Activated naive CD4-positive, alpha-beta T cell (primary cell): Measurements from ENCODE around the gene KLRB1.
"Not testable (repeated sequence)": the region's sequence is repeated elsewhere in the genome, so short reads cannot be mapped to it uniquely, and the experiment has no call there.

ENCODE experiments used
- DNase-seq, 4 experiments: peaks; one replicate each; lab custom pipeline; 2025; lab: John Stamatoyannopoulos, UW

KLRB1 gene

GRCh38 chr12:9607716-9608115 is at the start of gene KLRB1:
KLRB1 (minus strand) TSS chr12:9607916; CDS start chr12:9607839, 77 bp downstream.
- DNase-seq: no peak

GRCh38 chr12:9651265-9651729 is 43.6 kb upstream of the KLRB1 start:
- DNase-seq: peak in 1 of 4 experiments; percentile 7

GRCh38 chr12:9650151-9650576 is 42.4 kb upstream of the KLRB1 start:
- no peak for DNase-seq

GRCh38 chr12:9649532-9649940 is 41.8 kb upstream of the KLRB1 start:
- DNase-seq: peak in 1 of 4 experiments; percentile 24

- DNase-seq: no peak
Observed at GRCh38 chr12:9648701-9649531, 41.2 kb upstream of the KLRB1 start.

- DNase-seq: peak; percentile 69 to 86 (median 76)
Observed at GRCh38 chr12:9647825-9648700, 40.3 kb upstream of the KLRB1 start.

GRCh38 chr12:9646794-9647781 is 39.4 kb upstream of the KLRB1 start:
- no peak for DNase-seq

- DNase-seq: not testable (repeated sequence)
Observed at GRCh38 chr12:9644985-9645551, 37.4 kb upstream of the KLRB1 start.

- no peak for DNase-seq
Observed at GRCh38 chr12:9643266-9643660, 35.5 kb upstream of the KLRB1 start.

- DNase-seq: no peak
Observed at GRCh38 chr12:9642606-9643265, 35.0 kb upstream of the KLRB1 start.

- no peak for DNase-seq
Observed at GRCh38 chr12:9640024-9640423, 32.3 kb upstream of the KLRB1 start.

- DNase-seq: no peak
Observed at GRCh38 chr12:9636851-9637206, 29.1 kb upstream of the KLRB1 start.

- DNase-seq: no peak
Observed at GRCh38 chr12:9636150-9636850, 28.6 kb upstream of the KLRB1 start.

GRCh38 chr12:9634969-9635754 is 27.4 kb upstream of the KLRB1 start:
- DNase-seq: no peak

GRCh38 chr12:9634177-9634803 is 26.6 kb upstream of the KLRB1 start:
- peak; percentile 24 to 66 (median 60) for DNase-seq

- peak in 1 of 4 experiments; percentile 16 for DNase-seq
Observed at GRCh38 chr12:9632766-9633165, 25.1 kb upstream of the KLRB1 start.

- no peak for DNase-seq
Observed at GRCh38 chr12:9626821-9627220, 19.1 kb upstream of the KLRB1 start.

GRCh38 chr12:9626291-9626690 is 18.6 kb upstream of the KLRB1 start:
- no peak for DNase-seq

GRCh38 chr12:9625019-9625418 is 17.3 kb upstream of the KLRB1 start:
- DNase-seq: no peak
